A673 (cell line): Measurements from ENCODE around the gene ARL14.

Experiments used
- CTCF ChIP-seq: fragments of 300-800, 200-600 bp; sonication (generic); conservative IDR thresholded peaks from 2 replicates; pipeline ENCODE4 v1.5.1; 2017; ENCODE audit warnings: low read depth, mild to moderate bottlenecking, antibody characterized with exemption, low read length, moderate library complexity, mixed read lengths
- EZH2 ChIP-seq: fragments of 200-600 bp; sonication (generic); IDR thresholded peaks from 2 replicates; pipeline ENCODE4 v1.6.1; 2017; ENCODE audit warnings: borderline replicate concordance, low read depth, mild to moderate bottlenecking, mixed read lengths, antibody characterized with exemption, low read length; ENCODE audit not compliant: poor library complexity, severe bottlenecking

- TF ChIP-seq EZH2 = no peak
- TF ChIP-seq CTCF = 0 out of 2 replicates have a peak, but pooled peaks have one; percentile 18
Measured at GRCh38 chr3:160720123-160720746, 43.3 kb downstream of the ARL14 start.
